SK-N-SH treated with all-trans-retinoic acid at 6 μM for 48 hours (cell line): ENCODE data around the gene LNX2.
"Not testable (repeated sequence)": the region's sequence is repeated elsewhere in the genome, so short reads cannot be mapped to it uniquely, and the experiment has no call there.

Source experiments
- ATAC-seq: fragments of 200-7000 bp; cut with Tn5 transposase; 3 replicates; pipeline ENCODE4 v1.9.1; 2020; ENCODE audit warnings: mild to moderate bottlenecking, moderate library complexity
- ARNTL ChIP-seq: fragments of 450-650 bp; formaldehyde crosslinking; IDR thresholded peaks from 2 replicates; pipeline ENCODE4 v1.5.0; 2020; ENCODE audit warnings: low read depth, mild to moderate bottlenecking, moderate library complexity, borderline replicate concordance
- CSDC2 ChIP-seq: fragments of 250-450 bp; sonication (Bioruptor Pico); IDR thresholded peaks from 2 replicates; pipeline ENCODE4 v1.5.0; 2020; ENCODE audit warnings: mild to moderate bottlenecking, moderate library complexity
- CSRNP3 ChIP-seq: fragments of 250-450 bp; sonication (Bioruptor Pico); IDR thresholded peaks from 2 replicates; pipeline ENCODE4 v1.5.1; 2021; ENCODE audit warnings: mild to moderate bottlenecking, moderate library complexity
- ESRRG ChIP-seq: fragments of 250-450 bp; sonication (Bioruptor Pico); IDR thresholded peaks from 2 replicates; pipeline ENCODE4 v1.6.1; 2021; ENCODE audit warnings: mild to moderate bottlenecking
- GLIS3 ChIP-seq: fragments of 250-450 bp; sonication (Bioruptor Pico); IDR thresholded peaks from 2 replicates; pipeline ENCODE4 v1.5.0; 2020; ENCODE audit warnings: mild to moderate bottlenecking, moderate library complexity
- ISL1 ChIP-seq: fragments of 250-450 bp; sonication (Bioruptor Pico); IDR thresholded peaks from 2 replicates; pipeline ENCODE4 v2.1.2; 2022; ENCODE audit warnings: mild to moderate bottlenecking, moderate library complexity
- OSR1 ChIP-seq: fragments of 250-450 bp; sonication (Bioruptor Pico); IDR thresholded peaks from 2 replicates; pipeline ENCODE4 v1.8.0; 2022; ENCODE audit warnings: moderate library complexity, mild to moderate bottlenecking, inconsistent platforms
- PATZ1 ChIP-seq: fragments of 250-450 bp; sonication (Bioruptor Pico); IDR thresholded peaks from 2 replicates; pipeline ENCODE4 v1.8.0; 2020; ENCODE audit warnings: mild to moderate bottlenecking, moderate library complexity, borderline replicate concordance
- POU6F1 ChIP-seq: fragments of 250-450 bp; sonication (Bioruptor Pico); IDR thresholded peaks from 2 replicates; pipeline ENCODE4 v1.8.0; 2021; ENCODE audit warnings: low read depth, mild to moderate bottlenecking, moderate library complexity, borderline replicate concordance
- PPARA ChIP-seq: fragments of 250-450 bp; sonication (Bioruptor Pico); IDR thresholded peaks from 2 replicates; pipeline ENCODE4 v1.5.0; 2020; ENCODE audit warnings: mild to moderate bottlenecking, borderline replicate concordance
- RARB ChIP-seq: fragments of 250-450 bp; sonication (Bioruptor Pico); IDR thresholded peaks from 2 replicates; pipeline ENCODE4 v1.8.0; 2021; ENCODE audit warnings: mild to moderate bottlenecking, moderate library complexity
- SNAI2 ChIP-seq: fragments of 250-450 bp; sonication (Bioruptor Pico); IDR thresholded peaks from 2 replicates; pipeline ENCODE4 v1.5.0; 2020; ENCODE audit warnings: mild to moderate bottlenecking, moderate library complexity
- TCF4 ChIP-seq: fragments of 250-450 bp; sonication (Bioruptor Pico); IDR thresholded peaks from 2 replicates; pipeline ENCODE4 v1.8.0; 2021; ENCODE audit warnings: mild to moderate bottlenecking, moderate library complexity, borderline replicate concordance
- TOX ChIP-seq: fragments of 250-450 bp; sonication (Bioruptor Pico); IDR thresholded peaks from 2 replicates; pipeline ENCODE4 v1.8.0; 2021; ENCODE audit warnings: mild to moderate bottlenecking, moderate library complexity, borderline replicate concordance
- TSHZ2 ChIP-seq: fragments of 250-450 bp; sonication (Bioruptor Pico); IDR thresholded peaks from 2 replicates; pipeline ENCODE4 v1.5.0; 2020; ENCODE audit warnings: mild to moderate bottlenecking, moderate library complexity
- ZC3H10 ChIP-seq: fragments of 250-450 bp; sonication (Bioruptor Pico); IDR thresholded peaks from 2 replicates; pipeline ENCODE4 v1.5.1; 2021; ENCODE audit warnings: mild to moderate bottlenecking, moderate library complexity
- ZFP3 ChIP-seq: fragments of 250-450 bp; sonication (Bioruptor Pico); IDR thresholded peaks from 2 replicates; pipeline ENCODE4 v1.5.0; 2020; ENCODE audit warnings: mild to moderate bottlenecking, moderate library complexity
- ZFP30 ChIP-seq: fragments of 450-650 bp; formaldehyde crosslinking; IDR thresholded peaks from 2 replicates; pipeline ENCODE4 v1.5.0; 2022; ENCODE audit warnings: mild to moderate bottlenecking, moderate library complexity
- ZNF565 ChIP-seq: fragments of 450-650 bp; formaldehyde crosslinking; conservative IDR thresholded peaks from 2 replicates; pipeline ENCODE4 v1.5.0; 2020; ENCODE audit warnings: low read depth, mild to moderate bottlenecking, moderate library complexity
- ZNF70 ChIP-seq: fragments of 450-650 bp; formaldehyde crosslinking; IDR thresholded peaks from 2 replicates; pipeline ENCODE4 v1.5.0; 2020; ENCODE audit warnings: mild to moderate bottlenecking, moderate library complexity
- ZNF8 ChIP-seq: fragments of 450-650 bp; formaldehyde crosslinking; IDR thresholded peaks from 2 replicates; pipeline ENCODE4 v1.5.0; 2020; ENCODE audit warnings: mild to moderate bottlenecking, moderate library complexity

LNX2 gene

GRCh38 chr13:27631665-27632064 is 11.3 kb upstream of the LNX2 start:
- no peak for TF ChIP-seq RARB (CRISPR knock-in tag)
- no peak for TF ChIP-seq TSHZ2
- no peak for ATAC-seq

- TF ChIP-seq TOX (no peak), RARB (CRISPR knock-in tag) (no peak), ZFP3 (CRISPR knock-in tag) (no peak), CSRNP3 (CRISPR knock-in tag) (no peak), GLIS3 (CRISPR knock-in tag) (no peak), SNAI2 (CRISPR knock-in tag) (no peak), ZNF70 (no peak), PPARA (CRISPR knock-in tag) (no peak), TSHZ2 (no peak), TCF4 (CRISPR knock-in tag) (no peak), CSDC2 (CRISPR knock-in tag) (no peak), ARNTL (CRISPR knock-in tag) (no peak), ESRRG (no peak), ISL1 (CRISPR knock-in tag) (no peak), ZNF8 (no peak)
These were observed 10.8 kb upstream of the LNX2 start for GRCh38 chr13:27631156-27631555.

GRCh38 chr13:27628766-27629165 is 8.4 kb upstream of the LNX2 start:
- ATAC-seq = not testable (repeated sequence)

More at GRCh38 chr13:27631156-27631555, 10.8 kb upstream of the LNX2 start:
- ATAC-seq = no peak

- TF ChIP-seq ZFP30 (CRISPR knock-in tag) (no peak), OSR1 (CRISPR knock-in tag) (no peak), ZNF8 (no peak), SNAI2 (CRISPR knock-in tag) (no peak), ZFP3 (CRISPR knock-in tag) (no peak), PATZ1 (no peak), RARB (CRISPR knock-in tag) (no peak), GLIS3 (CRISPR knock-in tag) (no peak), POU6F1 (CRISPR knock-in tag) (no peak), ARNTL (CRISPR knock-in tag) (no peak), PPARA (CRISPR knock-in tag) (no peak), ESRRG (no peak), ZNF565 (CRISPR knock-in tag) (no peak), ZC3H10 (CRISPR knock-in tag) (no peak), CSRNP3 (CRISPR knock-in tag) (no peak), ZNF70 (no peak), CSDC2 (CRISPR knock-in tag) (no peak)
- no peak for ATAC-seq
These were observed 7.8 kb upstream of the LNX2 start for GRCh38 chr13:27628081-27628480.
